Retinal pigment epithelial cell (primary cell): Measurements from ENCODE around the gene PHACTR3.

Experiments
- DNase-seq: peaks from one replicate; pipeline ENCODE4 v3.0.0-alpha.2; 2010; ENCODE audit warnings: low read depth
- H3K4me3 ChIP-seq: 2 replicates; pipeline ENCODE4 v1.5.1; 2011; ENCODE audit warnings: mild to moderate bottlenecking, low read length, control low read depth, moderate library complexity
- TF ChIP-seq, protein P1 (sequence below): conservative IDR thresholded peaks from 2 replicates; pipeline ENCODE4 v1.5.1; 2011; ENCODE audit warnings: low read depth, low read length, control low read depth, inconsistent platforms

PHACTR3 gene

DNA sequence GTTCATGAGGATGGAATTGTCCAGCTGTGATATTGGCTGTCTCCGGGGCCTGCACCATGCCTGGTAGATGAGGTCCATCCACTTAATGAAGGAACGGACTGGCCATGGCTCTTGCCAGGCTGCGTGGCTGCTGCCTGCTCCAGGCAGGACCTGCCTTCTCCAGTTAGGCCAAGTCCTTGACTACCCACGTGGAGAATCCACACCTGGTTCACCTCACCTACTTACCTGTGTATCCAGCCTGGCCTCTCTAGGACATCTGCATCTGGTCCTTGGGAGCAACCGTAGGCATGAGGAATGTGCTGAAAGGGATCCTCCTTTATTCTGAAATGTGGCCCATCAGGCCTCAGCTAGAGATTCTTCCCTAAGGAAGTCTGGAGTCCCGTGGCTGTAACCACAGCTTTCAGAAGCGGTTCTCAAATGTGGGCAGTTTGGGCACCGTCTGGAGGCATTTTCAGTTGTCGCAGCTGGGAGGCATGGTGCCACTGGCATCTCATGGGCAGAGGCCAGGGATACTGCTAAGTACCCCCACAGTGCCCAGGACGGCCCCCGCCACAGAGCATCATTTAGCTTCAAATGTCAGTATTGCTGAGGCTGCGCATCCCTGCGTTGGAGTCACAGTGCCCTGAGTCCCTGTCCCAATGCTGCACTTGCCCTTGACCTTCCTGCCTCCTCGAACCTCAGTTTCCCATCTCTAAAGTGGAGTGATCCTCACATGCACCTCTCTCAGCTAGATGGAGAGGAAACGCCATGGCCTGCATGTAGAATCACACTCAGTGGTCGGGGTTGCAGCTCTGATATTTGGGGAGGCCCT is 67.5 kb downstream of the PHACTR3 start:
- TF ChIP-seq, protein P1, sequence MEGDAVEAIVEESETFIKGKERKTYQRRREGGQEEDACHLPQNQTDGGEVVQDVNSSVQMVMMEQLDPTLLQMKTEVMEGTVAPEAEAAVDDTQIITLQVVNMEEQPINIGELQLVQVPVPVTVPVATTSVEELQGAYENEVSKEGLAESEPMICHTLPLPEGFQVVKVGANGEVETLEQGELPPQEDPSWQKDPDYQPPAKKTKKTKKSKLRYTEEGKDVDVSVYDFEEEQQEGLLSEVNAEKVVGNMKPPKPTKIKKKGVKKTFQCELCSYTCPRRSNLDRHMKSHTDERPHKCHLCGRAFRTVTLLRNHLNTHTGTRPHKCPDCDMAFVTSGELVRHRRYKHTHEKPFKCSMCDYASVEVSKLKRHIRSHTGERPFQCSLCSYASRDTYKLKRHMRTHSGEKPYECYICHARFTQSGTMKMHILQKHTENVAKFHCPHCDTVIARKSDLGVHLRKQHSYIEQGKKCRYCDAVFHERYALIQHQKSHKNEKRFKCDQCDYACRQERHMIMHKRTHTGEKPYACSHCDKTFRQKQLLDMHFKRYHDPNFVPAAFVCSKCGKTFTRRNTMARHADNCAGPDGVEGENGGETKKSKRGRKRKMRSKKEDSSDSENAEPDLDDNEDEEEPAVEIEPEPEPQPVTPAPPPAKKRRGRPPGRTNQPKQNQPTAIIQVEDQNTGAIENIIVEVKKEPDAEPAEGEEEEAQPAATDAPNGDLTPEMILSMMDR = no peak
- no peak overlapping the region for H3K4me3 ChIP-seq
- DNase-seq = no peak

DNA sequence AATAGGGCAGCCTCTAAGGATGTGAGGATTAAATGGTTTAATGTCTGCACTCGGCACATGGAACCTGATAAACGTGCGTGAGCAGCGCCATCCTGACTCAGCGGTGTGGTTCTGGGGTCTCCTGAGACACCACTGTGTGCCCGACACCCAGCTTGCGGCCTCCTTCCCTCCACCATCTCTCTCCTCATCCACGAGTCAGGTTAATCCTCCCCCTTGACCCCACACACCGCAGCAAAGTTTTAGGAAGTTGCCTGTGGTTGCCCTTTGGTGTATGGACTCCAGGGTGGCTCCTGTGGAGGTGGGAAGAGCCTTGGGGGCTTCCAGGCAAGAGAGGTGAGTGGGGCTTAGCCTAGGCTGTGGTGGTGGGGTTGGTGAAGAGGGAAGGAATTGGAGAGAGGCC is 68.2 kb downstream of the PHACTR3 start:
- no peak for DNase-seq
- TF ChIP-seq, protein P1 = no peak
- no peak overlapping the region for H3K4me3 ChIP-seq

DNA sequence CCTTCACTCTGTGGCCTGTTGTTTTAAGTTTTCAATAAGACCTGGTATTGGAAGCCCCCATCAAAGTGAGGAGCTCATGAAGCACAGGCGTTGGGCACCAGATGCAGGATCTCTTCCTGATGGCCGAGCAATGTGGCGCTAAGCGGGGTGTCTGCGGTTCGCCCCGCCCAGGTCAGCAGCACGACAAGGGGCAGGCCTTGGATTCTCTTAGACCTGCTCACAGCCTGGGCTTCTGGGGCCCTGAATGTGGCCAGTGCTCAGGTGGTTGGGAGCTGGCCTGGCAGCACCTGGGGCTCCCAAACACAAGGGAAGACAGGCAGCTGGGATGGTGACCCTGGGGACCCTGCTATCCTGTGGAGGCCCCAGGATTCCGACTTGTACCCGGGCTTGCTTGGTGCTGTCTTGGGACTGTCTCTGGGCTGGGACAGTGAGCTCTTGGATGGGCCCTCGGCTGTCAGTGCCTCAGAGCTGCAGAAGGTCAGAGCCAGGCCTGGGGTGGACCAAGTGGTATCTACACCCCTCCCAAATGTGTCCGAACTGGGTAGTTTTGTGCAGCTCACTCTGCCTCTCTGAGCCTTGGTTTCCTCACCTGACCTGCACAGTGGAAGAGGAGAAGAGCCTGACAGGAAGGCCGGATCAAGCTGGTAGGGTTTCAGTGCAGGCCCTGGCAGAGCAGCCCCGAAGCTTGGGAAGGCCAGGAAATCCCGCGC is 69.1 kb downstream of the PHACTR3 start:
- no peak overlapping the region for H3K4me3 ChIP-seq
- no peak for DNase-seq
- TF ChIP-seq, protein P1 = no peak

DNA sequence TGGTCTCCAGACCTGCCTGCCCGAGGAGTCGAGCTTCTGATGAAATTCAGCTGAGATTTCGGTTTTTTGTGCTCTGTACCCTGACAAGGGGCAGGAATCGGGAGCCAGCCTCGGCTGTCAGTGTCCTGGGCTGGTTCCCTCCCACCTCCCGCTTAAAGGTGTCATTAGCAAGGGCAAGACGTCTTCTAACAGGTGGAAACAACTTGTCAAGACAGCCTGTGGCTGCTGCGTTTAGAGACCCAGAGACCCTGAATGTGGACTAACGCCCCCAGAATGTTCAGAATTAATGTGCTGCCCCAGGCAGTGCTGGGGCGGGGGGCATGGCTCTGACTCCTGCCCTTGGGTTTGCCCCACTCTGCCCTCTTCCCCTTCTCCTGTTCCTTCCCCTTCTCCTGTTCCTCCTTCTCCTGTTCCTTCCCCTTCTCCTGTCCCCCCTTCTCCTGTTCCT is 69.7 kb downstream of the PHACTR3 start:
- H3K4me3 ChIP-seq = no peak overlapping the region
- no peak for DNase-seq
- TF ChIP-seq, protein P1 = no peak

DNA sequence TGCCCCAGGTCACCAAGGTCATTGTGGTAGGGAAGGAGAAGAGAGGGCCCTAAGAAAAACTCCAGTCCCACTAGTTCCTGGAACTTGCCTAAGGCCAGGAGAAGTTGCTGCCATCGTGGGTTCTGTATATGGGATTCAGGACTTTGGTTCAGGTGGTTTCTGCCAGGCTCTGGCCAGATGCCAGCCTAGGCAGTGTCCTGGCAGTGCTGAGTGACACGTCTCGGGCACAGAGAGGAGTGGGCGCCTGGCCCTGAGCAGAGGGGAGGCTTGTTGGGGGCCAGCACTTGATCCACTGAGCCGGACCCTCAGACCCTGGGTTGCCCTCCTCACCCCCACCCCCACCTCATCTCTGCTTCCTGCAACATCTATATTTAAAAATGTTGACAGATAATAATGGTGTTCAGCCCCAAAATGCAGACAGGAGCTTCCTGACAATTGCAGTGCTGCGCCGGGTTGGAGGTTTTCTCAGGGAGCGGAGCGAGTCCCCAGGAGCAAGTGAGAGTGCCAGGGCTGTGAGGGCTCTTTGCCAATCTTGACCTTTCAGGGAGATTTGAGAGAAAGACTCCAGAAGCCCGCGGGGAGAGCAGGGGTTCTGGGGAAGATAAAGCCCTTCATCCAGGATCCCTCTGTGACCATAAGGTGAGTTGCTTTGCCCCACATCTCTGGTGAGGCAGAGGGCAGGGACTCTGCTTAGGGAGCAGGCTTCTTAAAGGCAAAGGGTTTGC is 71.9 kb downstream of the PHACTR3 start:
- TF ChIP-seq, protein P1 = no peak
- no peak overlapping the region for H3K4me3 ChIP-seq
- no peak for DNase-seq

DNA sequence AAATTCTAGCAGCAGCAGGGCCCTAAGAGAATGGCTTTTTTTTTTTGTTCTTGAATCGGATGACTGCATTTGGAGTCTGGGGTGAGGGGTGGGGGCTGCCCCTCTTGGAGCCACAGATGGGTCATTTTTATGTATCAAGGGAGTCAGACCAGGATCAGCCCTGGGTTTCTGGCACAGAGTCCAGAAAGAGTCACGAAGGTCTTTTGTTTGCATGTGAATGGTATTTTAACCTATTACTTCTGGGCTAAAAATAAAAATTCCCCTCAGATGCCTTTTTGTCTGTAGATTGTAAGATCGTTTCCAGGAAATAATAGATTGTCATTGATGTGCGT is 72.5 kb downstream of the PHACTR3 start:
- TF ChIP-seq, protein P1 = no peak
- no peak overlapping the region for H3K4me3 ChIP-seq
- no peak for DNase-seq

DNA sequence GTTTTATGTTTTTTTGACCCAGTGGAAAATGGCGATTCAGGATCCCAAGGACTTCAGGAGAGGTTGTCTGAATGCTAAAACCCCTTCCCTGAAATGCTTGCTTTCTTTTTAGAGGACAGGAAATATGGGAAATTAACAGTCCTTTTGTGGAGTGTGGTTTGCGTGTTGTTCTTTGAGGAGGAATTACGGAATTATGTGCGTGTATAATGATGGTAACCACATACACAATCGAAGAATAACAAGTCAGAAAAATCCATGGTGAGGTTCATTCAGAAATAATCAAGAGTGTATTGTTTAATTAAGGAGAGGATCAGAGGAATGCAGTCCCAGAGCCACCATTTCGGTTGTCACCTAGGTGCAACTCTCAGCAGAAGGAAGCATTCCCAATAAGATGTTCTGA is 73.2 kb downstream of the PHACTR3 start:
- no peak for DNase-seq
- no peak overlapping the region for H3K4me3 ChIP-seq
- TF ChIP-seq, protein P1 = no peak
